Sigmoid colon (tissue), 3 donors: ENCODE measurements around the gene HDX.

Experiments used
- POLR2A ChIP-seq, 2 donors: fragments of 450-650 bp; IDR thresholded peaks; one replicate each; pipeline ENCODE4 v1.6.1; 2016; ENCODE audit warnings: antibody characterized with exemption in 2 of 2, mild to moderate bottlenecking in 2 of 2, moderate library complexity in 2 of 2
- TF ChIP-seq, protein P1 (sequence below), 4 experiments: fragments of 450-650 bp in 3 of 4; fragments of 200-600 bp in 1 of 4; IDR thresholded peaks; one replicate each; pipeline ENCODE4 v1.5.1; 2016 to 2019; ENCODE audit warnings: antibody characterized with exemption in 4 of 4, mild to moderate bottlenecking in 3 of 4, moderate library complexity in 2 of 4

DNA sequence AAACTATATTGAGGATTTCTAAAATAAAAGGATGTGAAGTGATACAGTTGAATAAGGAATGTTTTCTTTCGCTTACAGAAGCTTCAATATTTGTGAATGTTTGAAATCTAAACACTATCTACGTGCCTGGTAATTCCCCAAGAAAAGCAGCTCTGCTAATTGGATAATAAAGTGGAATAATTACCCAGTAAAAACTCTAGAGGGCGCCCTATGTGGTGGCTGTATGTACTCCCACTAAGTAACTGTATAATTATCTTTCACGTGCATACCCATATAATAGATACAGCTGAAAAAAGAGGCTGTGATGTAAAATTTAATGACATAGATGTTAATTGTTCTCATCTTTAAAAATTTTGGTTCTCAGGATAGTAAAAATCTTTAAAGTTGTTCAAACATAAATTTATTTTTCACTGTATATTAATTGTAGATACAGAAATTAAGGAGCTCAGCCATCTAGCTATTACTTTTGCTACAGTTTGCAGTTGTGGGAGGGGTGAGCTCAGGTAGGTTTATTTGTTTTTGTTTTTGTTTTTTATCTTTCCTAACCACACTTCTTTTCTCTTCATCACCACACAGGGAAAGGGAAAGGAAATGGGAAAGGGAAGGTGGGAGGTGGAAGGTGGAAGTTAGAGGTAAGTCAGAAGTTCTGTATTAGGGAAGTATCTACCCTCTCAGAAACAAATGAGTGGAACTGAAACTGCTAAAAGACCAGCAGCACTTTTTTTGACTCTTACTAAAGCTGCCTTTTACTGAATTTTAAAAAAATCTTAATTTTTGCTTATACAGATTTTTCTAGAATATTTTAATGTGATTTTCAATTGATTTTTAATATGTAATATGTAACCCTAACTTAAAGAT is 162.5 kb downstream of the HDX start:
- TF ChIP-seq, protein P1, sequence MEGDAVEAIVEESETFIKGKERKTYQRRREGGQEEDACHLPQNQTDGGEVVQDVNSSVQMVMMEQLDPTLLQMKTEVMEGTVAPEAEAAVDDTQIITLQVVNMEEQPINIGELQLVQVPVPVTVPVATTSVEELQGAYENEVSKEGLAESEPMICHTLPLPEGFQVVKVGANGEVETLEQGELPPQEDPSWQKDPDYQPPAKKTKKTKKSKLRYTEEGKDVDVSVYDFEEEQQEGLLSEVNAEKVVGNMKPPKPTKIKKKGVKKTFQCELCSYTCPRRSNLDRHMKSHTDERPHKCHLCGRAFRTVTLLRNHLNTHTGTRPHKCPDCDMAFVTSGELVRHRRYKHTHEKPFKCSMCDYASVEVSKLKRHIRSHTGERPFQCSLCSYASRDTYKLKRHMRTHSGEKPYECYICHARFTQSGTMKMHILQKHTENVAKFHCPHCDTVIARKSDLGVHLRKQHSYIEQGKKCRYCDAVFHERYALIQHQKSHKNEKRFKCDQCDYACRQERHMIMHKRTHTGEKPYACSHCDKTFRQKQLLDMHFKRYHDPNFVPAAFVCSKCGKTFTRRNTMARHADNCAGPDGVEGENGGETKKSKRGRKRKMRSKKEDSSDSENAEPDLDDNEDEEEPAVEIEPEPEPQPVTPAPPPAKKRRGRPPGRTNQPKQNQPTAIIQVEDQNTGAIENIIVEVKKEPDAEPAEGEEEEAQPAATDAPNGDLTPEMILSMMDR (IDR thresholded peaks at IDR 0.05) = peak in 3 of 4 experiments; percentile 17 to 48 (median 30)
- TF ChIP-seq POLR2A (IDR thresholded peaks at IDR 0.05) = no peak
